ENCODE data around the gene SPRYD3. TPM values are rescaled to one million over a fixed set of nuclear protein-coding genes. Genes with fewer than 3 reads are reported as not detected.
"Not testable (repeated sequence)": the region's sequence is repeated elsewhere in the genome, so short reads cannot be mapped to it uniquely, and the experiment has no call there.

The SPRYD3 gene, protein sequence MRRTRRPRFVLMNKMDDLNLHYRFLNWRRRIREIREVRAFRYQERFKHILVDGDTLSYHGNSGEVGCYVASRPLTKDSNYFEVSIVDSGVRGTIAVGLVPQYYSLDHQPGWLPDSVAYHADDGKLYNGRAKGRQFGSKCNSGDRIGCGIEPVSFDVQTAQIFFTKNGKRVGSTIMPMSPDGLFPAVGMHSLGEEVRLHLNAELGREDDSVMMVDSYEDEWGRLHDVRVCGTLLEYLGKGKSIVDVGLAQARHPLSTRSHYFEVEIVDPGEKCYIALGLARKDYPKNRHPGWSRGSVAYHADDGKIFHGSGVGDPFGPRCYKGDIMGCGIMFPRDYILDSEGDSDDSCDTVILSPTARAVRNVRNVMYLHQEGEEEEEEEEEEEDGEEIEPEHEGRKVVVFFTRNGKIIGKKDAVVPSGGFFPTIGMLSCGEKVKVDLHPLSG
- total RNA-seq (2014; rRNA removed; shearing (Covaris generic)), result 27.4 and 29.0 TPM in 2 replicates

DNA sequence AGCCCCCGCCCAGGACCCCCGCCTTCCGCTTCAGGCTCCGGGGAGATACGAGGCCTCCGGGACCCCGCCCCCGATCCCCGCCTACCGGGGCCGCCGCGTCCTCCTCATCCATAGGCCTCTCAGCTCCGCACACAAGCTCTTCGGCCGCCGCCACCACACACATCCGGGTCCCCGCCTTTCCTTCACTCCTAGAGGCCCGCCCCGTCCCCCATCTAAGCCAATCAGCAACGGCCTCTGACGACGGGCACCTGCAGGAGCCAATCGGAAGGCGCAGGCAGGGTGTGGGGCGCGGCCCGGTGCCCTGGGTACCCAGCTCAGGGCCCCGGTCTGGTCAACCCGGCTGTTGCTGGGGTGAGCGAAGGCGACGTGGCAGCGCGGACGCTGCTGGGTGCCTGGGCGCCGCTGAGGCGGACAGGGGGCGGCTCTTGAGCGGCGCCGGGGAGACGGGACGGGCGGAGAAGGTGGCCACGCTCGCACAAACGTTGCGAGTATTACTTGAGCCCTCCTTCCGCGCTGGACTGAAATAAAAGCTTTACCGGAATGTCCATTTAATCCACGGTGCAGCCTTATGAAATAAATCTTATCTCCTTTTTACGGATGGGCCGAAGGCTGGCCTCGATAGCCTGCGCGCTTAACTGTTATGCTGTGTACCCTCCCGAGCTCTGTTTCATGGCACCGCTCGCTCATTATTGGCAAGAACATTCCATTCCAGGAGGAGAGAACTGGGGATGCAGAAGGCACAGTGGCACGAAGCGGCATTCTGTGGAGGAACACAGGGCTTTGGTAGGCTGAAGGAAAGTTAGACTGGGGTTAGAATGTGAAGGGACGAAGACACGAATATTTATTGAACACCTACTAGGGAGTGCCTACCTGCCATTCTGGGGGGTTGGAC is at the start of gene SPRYD3:
Gene SPRYD3 (minus strand): TSS at position 165 of the 892 bp plus-strand sequence. CDS start 57 bp downstream, at position 108.
- peak; percentile 98 for DNase-seq (ENCODE audit: low spot score)

DNA sequence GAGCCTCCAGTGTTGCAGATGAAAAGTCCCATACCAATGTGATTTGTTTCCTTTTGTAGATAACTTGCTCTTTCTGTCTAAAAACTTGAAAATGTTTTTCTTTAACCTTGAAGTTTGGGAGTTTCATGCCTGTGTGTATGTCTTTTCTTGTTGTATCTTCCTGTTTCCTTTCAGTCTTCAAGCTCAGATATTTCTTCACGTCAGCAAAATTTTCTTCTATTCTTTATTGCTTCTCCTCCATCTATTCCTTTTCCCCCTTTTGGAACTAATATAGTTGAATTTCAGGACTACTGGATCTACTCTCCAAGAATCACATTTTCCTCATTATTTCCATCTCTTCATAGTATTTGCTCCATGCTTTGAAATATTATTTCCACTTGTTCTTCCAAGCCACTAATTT is 48.0 kb upstream of the SPRYD3 start:
- DNase-seq (ENCODE audit: low spot score), result no peak

DNA sequence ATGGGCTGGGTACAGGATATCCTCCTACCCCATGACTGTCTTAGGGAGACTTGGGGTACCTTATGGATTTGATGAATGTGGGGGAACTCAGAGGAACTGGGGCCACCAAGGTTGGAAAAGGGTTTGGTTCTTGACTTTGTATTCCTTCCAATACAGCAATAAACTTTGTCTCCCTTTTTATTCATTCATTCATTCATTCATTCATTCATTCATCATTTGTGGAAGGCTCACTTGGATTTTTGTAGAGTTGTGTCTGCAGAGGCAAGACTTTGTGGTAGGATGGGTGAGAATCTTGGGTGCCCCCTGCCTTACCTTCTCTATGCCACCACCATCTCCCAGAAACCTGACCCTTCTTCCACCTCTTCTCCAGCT is 45.1 kb upstream of the SPRYD3 start:
- no peak for DNase-seq (ENCODE audit: low spot score)

DNA sequence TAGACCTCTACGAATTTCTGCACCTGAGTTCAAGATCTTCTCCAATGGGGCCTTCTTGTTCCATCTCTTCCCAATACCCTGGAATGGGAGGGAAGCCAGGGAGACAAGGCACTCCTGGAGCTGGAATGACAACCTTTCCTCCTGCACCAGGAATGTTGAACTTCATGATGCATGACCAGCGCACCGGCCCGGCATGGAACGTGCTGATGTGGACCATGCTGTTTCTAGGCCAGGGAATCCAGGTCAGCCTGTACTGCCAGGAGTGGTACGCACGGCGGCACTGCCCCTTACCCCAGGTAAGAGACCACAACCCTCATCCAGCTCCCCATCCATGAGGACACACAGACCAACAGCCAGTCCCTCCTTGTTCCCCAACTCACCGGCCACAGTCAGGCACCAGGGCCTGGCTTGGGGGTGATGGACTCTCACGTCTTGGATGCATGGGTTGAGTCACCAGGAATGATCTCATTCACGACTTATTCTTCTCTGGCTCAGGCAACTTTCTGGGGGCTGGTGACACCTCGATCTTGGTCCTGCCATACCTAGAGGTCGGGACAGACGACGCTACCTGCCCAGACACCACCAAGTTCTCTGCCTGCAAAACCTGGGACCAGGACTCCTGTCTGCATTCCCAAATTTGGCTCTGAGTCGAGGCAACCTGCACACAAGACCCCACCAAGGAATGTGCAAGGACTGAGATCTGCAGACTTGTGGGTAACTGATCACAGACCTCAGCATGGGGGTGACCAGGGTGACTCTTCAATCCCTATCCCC is 44.6 kb upstream of the SPRYD3 start:
- DNase-seq (ENCODE audit: low spot score), result no peak

DNA sequence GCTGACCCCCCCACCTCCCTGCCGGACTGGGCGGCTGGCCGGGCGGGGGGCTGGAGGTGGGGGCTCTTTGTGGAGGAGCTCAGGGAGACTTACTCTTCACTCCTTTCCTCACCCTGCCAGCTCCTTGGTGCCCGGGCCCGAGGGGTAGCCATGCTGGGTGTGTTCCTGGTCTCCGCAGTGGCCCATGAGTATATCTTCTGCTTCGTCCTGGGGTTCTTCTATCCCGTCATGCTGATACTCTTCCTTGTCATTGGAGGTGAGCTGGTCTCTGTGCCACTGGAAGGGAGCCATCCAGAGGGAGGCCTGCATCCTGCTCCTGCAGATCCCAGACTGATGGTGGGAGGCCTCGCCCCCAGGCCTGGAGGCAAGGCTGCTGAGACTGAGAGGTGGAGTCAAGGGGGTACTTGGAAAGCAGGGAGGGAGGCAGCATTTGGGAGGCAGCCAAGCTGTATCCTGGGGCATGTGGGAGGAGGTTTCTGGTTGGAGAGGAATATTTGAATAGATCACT is 43.8 kb upstream of the SPRYD3 start:
- DNase-seq (ENCODE audit: low spot score), result no peak

DNA sequence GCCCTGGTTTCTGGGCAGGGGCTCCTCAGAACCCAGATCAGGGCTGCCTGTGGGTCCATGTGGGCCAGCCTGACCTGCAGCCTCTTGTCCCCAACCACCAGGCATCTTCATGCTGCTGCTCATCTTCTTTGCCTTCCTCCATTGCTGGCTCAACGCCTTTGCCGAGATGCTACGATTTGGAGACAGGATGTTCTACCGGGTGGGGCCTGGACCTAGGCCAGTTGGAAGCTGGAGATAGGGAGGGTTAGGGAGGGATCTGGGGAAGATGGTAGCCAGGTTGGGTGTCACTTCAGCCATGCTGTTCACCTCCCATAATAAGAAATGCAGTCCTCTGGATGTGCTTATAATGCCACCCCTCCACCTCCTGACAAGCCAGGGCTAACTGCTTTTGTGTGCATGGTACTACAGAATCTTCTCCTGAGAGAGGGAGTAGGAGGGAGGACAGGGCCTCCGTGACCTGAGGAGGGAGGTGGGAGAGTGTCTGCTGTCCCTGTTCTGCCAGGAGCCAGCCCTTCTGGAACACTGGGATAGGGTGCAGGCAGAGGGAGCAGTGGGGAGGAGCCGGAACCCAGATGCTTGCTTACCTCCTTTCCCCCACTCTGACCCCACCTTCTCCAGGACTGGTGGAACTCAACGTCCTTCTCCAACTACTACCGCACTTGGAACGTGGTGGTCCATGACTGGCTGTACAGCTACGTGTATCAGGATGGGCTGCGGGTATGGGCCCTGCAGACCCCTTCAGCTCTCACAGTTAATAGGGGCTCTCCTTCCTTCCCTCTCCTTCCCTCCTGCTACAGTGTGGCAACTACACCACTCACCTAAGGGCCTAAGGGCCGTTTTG is 41.7 kb upstream of the SPRYD3 start:
- no peak for DNase-seq (ENCODE audit: low spot score)

DNA sequence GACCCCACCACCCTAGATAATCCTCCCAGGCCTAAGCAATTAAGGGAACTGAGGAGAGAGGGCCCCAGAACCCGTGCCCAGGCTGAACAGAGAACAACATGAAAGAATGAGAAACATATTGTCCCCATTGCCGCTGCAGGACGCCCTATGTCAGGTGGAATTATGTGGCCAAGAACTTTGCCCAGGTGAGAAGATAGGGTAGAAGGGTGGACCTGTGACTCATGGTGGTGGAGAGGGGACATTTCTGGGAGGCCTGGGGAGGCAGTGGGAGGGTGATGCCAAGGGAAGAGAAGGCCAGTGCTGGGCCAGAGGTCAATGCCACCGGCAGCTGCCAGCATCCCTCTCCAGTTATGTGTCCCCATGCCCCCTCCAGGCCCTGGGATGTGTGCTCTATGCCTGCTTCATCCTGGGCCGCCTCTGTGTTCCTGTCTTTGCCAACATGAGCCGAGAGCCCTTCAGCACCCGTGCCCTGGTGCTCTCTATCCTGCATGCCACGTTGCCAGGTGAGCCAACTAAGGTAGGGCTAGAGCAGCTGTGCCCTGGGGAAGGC is 39.6 kb upstream of the SPRYD3 start:
- DNase-seq (ENCODE audit: low spot score), result no peak

DNA sequence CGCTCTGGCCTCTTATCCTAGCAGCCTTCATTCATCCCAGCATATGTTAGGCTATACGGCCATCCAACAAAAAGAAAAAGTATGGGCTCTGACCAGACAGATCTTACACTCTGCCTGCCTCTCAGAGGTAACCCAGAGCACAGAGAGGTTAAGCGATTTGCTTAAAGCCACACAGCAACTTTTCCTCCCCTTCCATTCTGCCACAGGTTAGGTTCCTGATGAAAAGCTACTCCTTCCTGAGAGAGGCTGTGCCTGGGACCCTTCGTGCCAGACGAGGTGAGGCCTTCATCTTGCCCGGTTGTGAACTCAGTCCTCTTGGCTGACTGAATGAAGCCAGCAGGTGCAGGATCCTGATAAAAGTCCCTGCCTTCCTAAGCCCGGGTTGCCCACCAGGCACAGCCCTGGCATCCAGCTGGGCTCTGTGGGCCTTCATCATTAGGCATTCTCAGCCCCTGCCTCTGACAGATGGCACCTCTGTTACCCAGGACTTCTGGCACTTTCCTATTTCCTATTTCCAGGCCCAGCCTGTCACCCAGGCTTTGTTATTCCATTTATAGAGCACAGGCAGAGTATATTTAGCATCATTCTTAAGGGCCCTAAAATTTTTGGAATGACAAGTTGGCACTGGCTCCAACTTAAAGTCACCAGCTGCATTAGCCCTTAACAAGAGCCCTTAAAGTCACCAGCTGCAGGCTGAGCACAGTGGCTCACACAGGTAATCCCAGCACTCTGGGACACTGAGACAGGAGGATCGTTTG is 36.9 kb upstream of the SPRYD3 start:
- no peak for DNase-seq (ENCODE audit: low spot score)

DNA sequence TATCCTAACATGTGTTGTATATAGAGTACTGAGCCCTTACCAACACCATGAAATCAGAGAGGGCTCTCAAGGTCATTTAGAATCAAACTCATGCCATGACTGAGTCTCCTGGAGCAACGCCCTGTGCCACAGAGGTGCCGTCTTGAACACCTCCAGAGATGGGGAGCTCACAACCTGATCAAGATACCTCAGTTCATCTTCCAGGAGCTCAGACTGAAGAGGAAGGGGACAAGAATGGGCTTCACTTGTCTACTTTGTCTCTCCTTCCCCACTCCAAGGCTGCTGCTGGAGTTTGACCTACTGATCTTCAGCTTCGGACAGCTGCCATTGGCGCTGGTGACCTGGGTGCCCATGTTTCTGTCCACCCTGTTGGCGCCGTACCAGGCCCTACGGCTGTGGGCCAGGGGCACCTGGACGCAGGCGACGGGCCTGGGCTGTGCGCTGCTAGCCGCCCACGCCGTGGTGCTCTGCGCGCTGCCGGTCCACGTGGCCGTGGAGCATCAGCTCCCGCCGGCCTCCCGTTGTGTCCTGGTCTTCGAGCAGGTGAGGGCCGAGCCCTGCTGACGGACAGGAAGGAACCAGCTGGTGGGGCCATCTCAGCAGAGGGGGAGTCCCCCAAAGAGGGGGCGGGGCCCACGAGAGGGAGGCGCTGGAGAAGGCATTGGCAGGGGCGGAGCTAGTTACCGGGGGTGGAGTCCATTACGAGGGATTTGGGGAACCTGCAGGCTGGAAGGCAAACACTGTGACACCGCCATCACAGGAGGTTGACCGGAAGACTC is 36.1 kb upstream of the SPRYD3 start:
- no peak for DNase-seq (ENCODE audit: low spot score)

DNA sequence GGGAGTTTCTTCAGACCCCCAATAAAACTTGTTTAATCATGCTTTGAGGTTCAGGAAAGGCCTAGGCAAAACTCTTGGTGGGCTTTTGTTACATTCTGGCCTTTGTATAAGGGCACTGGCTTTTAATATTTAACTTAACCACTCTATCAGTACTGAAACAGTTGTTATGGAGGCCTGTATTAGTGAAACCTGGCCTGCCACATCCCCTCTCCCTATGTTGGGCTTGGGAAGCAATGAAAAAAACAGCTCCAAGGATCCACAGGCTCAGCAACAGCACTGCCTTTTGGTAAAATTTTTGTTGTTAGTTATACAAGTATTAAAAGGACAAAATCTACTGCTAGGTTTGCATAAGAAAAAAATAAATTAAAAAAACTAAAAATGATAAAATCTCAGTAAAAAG is 34.8 kb upstream of the SPRYD3 start:
- DNase-seq (ENCODE audit: low spot score), result no peak

DNA sequence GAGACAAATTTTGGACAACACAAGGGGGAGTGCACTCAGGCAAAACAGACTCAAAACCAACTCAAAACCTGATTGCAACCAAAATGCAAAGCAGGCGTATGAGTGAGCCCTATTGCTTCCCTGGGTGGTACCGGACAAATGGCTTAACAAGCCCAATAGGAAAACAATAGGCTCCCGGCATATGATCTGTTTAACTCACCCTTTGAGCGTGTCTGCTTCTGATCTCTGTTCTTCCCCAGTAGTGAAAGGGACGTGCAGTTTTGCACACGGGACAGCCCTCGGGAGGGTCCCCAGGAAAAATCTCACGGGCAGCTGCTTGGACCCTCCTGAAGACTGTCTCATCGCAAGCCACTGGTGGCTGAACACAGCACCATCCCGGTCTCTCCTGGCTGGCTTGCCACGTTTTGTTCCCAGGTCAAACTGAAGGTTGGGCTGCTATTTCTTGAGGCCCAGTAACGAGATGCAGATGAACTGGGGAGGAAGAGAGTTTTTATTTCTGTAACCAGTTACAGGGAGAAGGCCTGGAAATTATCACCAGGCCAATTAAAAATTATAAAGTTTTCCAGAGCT is 34.0 kb upstream of the SPRYD3 start:
- DNase-seq (ENCODE audit: low spot score), result no peak

DNA sequence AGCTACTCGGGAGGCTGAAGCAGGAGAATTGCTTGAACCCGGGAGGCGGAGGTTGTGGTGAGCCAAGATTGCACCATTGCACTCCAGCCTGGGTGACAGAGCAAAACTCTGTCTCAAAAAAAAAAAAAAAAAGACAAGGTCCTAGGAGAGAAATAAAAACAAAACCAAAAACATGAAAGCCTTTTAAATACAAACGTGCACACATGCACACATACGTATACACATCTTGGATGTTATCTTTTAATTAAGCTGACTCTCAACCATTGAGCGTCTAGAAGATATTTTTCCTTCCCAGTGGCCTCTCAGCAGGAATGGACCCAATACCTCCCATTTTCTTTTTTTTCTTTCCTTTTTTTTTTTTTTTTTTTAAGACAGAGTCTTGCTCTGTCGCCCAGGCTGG is 33.2 kb upstream of the SPRYD3 start:
- not testable (repeated sequence) for DNase-seq (ENCODE audit: low spot score)

DNA sequence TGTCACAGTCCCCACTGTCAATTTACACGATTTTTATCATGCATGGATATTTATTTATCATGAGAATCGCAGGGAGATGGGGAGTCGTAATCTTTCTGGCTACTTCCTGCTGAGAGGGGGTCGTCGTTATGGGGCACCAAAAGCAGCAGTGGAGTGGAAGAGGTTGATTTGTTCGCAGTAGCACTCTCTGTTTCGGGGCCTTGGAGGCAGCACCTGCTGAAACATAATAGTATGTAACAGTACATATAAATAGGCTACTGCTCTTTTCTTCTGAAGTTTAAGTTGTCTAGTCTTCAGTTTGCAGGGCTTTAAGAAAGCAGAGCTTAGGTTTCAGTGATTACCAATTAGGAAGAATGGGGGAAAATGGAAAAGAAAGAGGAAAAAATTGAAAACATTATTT is 27.9 kb upstream of the SPRYD3 start:
- no peak for DNase-seq (ENCODE audit: low spot score)

DNA sequence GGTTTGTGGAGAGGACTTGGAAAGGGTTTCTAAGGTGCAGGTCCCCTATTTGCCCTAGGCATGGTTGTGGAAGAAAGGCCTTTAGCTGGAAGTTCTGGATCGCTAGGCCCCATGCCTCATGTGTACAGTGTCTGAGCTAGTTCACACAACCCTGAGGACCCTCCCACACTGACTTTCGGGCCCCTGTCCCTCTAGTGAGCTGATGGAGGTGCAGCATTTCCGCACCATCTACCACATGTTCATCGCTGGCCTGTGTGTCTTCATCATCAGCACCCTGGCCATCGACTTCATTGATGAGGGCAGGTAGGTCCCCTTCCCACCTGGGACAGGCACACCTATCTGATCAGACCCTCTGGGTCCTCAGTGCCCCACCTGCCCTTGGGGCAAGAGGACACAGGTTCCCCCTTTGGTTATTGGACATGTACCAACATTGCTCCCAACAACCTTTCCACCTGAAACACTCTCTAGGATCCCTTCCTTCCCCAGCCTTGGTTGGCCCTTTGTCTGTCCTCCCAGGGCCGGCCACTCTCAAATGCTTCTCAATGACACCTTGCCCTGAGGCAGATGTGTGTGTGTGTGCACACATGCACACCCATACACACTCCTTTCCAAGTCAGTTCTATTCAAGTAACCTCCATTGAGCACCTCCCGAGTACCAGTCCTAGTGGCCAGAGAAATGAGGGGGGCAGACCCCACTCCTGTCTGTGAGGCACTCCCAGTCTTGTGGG is 26.7 kb upstream of the SPRYD3 start:
- DNase-seq (ENCODE audit: low spot score), result no peak

DNA sequence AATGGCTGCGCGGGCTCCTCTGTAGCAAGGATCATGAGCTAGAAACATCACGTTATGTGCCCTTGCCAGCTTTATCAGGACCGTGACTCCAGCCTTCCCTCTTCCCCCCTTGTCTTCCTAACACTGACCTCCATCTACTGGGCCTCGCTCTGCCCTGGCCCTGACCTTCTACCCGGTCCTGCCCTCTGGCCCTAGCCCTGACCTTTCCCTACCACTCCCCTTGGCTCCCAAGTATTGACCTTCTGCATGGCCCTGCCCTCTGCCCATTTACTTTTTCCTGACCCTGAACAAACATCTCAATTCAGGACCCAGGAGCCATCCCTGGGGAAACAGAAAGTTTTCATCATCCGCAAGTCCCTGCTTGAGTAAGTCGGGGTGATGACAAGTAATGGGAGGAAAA is 26.1 kb upstream of the SPRYD3 start:
- no peak for DNase-seq (ENCODE audit: low spot score)

DNA sequence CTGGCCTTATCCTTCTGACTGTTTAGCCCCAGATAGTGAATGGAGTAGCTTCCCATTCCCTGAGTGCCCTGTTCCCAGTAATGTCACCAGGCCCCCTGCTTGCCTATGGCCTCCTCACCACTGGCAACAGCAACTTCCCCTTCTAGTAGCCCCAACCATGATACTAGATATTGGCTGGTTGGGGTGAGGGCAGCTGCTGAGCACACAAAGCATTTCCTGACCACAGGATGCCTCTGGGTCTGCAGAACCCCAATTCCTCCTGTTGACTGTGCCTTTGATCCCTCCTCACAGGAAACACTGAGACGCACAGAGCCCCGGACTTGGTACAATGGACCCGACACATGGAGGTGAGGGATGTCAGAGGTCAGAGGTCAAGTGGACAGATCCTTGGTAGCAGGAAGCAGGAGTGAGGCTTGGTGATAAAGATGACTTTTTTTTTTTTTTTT is 24.7 kb upstream of the SPRYD3 start:
- DNase-seq (ENCODE audit: low spot score), result no peak

All from HT-29 (cell line).